Lower leg skin (tissue), 3 donors: ENCODE measurements around the gene NTM.

Experiments
- POLR2A ChIP-seq, 2 donors: fragments of 450-650 bp; IDR thresholded peaks; one replicate each; pipeline ENCODE4 v1.6.1; 2016 to 2017; ENCODE audit warnings: antibody characterized with exemption in 2 of 2, mild to moderate bottlenecking in 1 of 2, moderate library complexity in 1 of 2
- TF ChIP-seq, protein P1 (sequence below), 3 donors: fragments of 450-650 bp; IDR thresholded peaks; one replicate each; pipeline ENCODE4 v1.5.1; 2016; ENCODE audit warnings: antibody characterized with exemption in 3 of 3, mild to moderate bottlenecking in 3 of 3, moderate library complexity in 2 of 3

DNA sequence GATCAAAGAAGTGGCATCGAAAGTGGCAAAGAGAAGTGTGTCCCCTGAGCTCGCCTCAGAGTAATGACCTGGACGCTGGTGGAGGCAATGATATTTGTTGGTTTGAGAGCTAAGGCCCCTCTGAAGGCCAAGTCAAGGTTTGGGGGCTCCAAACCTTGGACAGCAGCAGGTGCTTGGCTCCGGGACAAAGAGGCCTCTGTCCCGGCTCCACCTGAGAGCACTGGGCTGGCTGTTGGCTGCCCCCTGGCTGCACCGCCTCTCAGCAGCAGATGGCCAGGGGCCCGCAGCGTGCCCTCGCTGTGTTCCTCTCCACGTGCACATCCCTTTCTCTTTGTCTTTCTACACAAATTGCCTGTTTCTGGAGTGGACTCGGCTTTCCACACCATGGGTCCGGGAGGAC, 301.3 kb downstream of the NTM start:
- TF ChIP-seq, protein P1, sequence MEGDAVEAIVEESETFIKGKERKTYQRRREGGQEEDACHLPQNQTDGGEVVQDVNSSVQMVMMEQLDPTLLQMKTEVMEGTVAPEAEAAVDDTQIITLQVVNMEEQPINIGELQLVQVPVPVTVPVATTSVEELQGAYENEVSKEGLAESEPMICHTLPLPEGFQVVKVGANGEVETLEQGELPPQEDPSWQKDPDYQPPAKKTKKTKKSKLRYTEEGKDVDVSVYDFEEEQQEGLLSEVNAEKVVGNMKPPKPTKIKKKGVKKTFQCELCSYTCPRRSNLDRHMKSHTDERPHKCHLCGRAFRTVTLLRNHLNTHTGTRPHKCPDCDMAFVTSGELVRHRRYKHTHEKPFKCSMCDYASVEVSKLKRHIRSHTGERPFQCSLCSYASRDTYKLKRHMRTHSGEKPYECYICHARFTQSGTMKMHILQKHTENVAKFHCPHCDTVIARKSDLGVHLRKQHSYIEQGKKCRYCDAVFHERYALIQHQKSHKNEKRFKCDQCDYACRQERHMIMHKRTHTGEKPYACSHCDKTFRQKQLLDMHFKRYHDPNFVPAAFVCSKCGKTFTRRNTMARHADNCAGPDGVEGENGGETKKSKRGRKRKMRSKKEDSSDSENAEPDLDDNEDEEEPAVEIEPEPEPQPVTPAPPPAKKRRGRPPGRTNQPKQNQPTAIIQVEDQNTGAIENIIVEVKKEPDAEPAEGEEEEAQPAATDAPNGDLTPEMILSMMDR (IDR thresholded peaks at IDR 0.05) = no peak
- no peak for TF ChIP-seq POLR2A (IDR thresholded peaks at IDR 0.05)
